ENCODE results near the gene GCLM. TPM values are rescaled to one million over a fixed set of nuclear protein-coding genes. Genes with fewer than 3 reads are reported as not detected.

Gene GCLM
- total and polyA plus RNA-seq, 9 of the 15 experiments (the other 6 are each of a cell fraction or from before 2014, with no cell fraction given), result 9.3 to 71.6 (median 24.5) TPM

- 0% methylated on average over 19 of the region's 20 CpGs for WGBS (ENCODE audit: insufficient coverage, low coverage, missing lambda C conversion rate)
- DNase-seq (ENCODE audit: extremely low read depth in 1 of 4, low spot score in 3 of 4) (peak; percentile 70 to 85 (median 76)), FAIRE-seq (peak; percentile 82), ATAC-seq (peak; percentile 86)
- TSS peak; percentile 69 for BruUV-seq (replicated peaks)
- peaks cover 7 to 19% of the 10 kb centered on the region in 2 experiments; a peak in 4 of 5 replicates for H3K4me1 ChIP-seq (replicated peaks in 1 of 2; ENCODE audit: control insufficient read depth in 2 of 2, insufficient read depth in 2 of 2, low read length in 2 of 2)
- peaks cover 4% of the 10 kb centered on the region for H3K9me1 ChIP-seq (ENCODE audit: control insufficient read depth, insufficient read depth, low read length)
- peak overlapping the region; percentile 96 for H3K4me2 ChIP-seq (ENCODE audit: insufficient read depth, low read length)
- POLR2A ChIA-PET, result interaction anchor here (0.6 to 2.3 kb wide), 10 partner anchors 9 to 867 kb away, joined by 3 to 10 read pairs (median 4); no protein-coding TSS in a partner anchor
- no peaks in the 10 kb centered on the region for H3K27me3 ChIP-seq (ENCODE audit: control insufficient read depth in 2 of 2, insufficient read depth in 2 of 2, low read length in 2 of 2)
- peak overlapping the region; percentile 99 for H2AFZ ChIP-seq (ENCODE audit: low read depth, low read length)
- CTCF ChIA-PET (ENCODE audit: low intra/inter-chr PET ratio), result no interaction called here
- peaks cover 52% of the 10 kb centered on the region for H3K36me3 ChIP-seq (ENCODE audit: control insufficient read depth, insufficient read depth, low read length)
- in situ Hi-C loops (cut with MboI) (no loop called here), intact Hi-C loops (cut with micrococcal nuclease) (loop anchor here (2.0 kb wide), 1 partner anchor 30 kb away; the partner anchor contains the start of gene GCLM)
- peak overlapping the region; percentile 74 for H3K4me3 ChIP-seq
- no peaks in the 10 kb centered on the region for H3K9me3 ChIP-seq (replicated peaks; ENCODE audit: control insufficient read depth, insufficient read depth, low read depth, low read length)
- H3K27ac ChIP-seq (ENCODE audit: extremely low read depth, low read depth, low read length), result peak overlapping the region; percentile 86
- H4K20me1 ChIP-seq (replicated peaks; ENCODE audit: control insufficient read depth, insufficient read depth, low read length), result peaks cover 9% of the 10 kb centered on the region
- H3K9ac ChIP-seq (ENCODE audit: insufficient read depth in 1 of 2, low read depth in 2 of 2, low read length in 2 of 2), result peak overlapping the region; percentile 96 to 97
- peaks cover 59% of the 10 kb centered on the region for H3K79me2 ChIP-seq (ENCODE audit: control insufficient read depth, insufficient read depth, low read length)
- TF ChIP-seq E2F6 (IDR thresholded peaks at IDR 0.05; ENCODE audit: borderline replicate concordance in 1 of 2, extremely low read depth in 1 of 2, insufficient read depth in 1 of 2, insufficient read length in 1 of 2, low read depth in 1 of 2, low read length in 1 of 2, poor library complexity in 1 of 2, severe bottlenecking in 1 of 2) (peak in 1 of 2 experiments; percentile 18), BACH1 (tag; IDR thresholded peaks at IDR 0.05) (peak; percentile 42; the same call in 1 of the 2 replicates), ZNF316 (IDR thresholded peaks at IDR 0.05) (peak; percentile 78), ZBTB17 (CRISPR knock-in tag; IDR thresholded peaks at IDR 0.05) (0 out of 2 replicates have a peak, but pooled peaks have one; percentile 5), MAFF (IDR thresholded peaks at IDR 0.05; ENCODE audit: low read length) (peak; percentile 80), DIDO1 (tag; IDR thresholded peaks at IDR 0.05; ENCODE audit: low read depth) (no peak), JUN (IDR thresholded peaks at IDR 0.05; ENCODE audit: borderline replicate concordance, low read depth, low read length) (peak; percentile 51; the same call in 1 of the 2 replicates), JUN (CRISPR knock-in tag; IDR thresholded peaks at IDR 0.05; ENCODE audit: borderline replicate concordance) (no peak; the same call in 1 of the 2 replicates), JUND (IDR thresholded peaks at IDR 0.05; ENCODE audit: borderline replicate concordance, low read depth, low read length) (peak; percentile 68), JUND (tag; IDR thresholded peaks at IDR 0.05; ENCODE audit: borderline replicate concordance, low read depth, low read length) (no peak), MXI1 (IDR thresholded peaks at IDR 0.05; ENCODE audit: low read depth, low read length) (0 out of 2 replicates have a peak, but pooled peaks have one; percentile 25), ATF3 (IDR thresholded peaks at IDR 0.05) (peak; percentile 46; the same call in 1 of the 2 replicates), ATF3 (CRISPR knock-in tag; conservative IDR thresholded peaks at IDR 0.05) (no peak), ZNF444 (CRISPR knock-in tag; IDR thresholded peaks at IDR 0.05) (no peak), DPF2 (IDR thresholded peaks at IDR 0.05) (peak; percentile 51; the same call in 1 of the 2 replicates), SIN3A (IDR thresholded peaks at IDR 0.05; ENCODE audit: borderline replicate concordance in 2 of 2, control insufficient read depth in 1 of 2, low read depth in 2 of 2, low read length in 2 of 2) (peak; percentile 27 to 58; a peak in 2 of 4 replicates)
These were observed 30.7 kb downstream of the GCLM start for GRCh38 chr1:93878501-93878888.

Measured in K562 (cell line).